ENCODE data around the gene CCDC157. TPM values are rescaled to one million over a fixed set of nuclear protein-coding genes. Genes with fewer than 3 reads are reported as not detected.

Gene CCDC157
- 10 to 100 TPM in 1 of 4 donors, 1 to 10 TPM in 3; 1.0 to 10.5 (median 5.2) TPM for total RNA-seq

GRCh38 chr22:30356449-30357235 lies at the start of gene CCDC157, which contains the start of gene SF3A1:
TSS of gene CCDC157 (plus strand) at chr22:30357007. CDS start at chr22:30366001, 8,994 bp downstream.
TSS of gene SF3A1 (minus strand) at chr22:30356894. CDS start at chr22:30356792, 102 bp downstream.
- H3K36me3 ChIP-seq: peaks cover 0 to 15% (median 11%) of the 10 kb centered on the region in 3 donors
- peak within 1 kb of the TSS; percentile 56 to 98 (median 80) for H3K4me3 ChIP-seq
- 0 to 1% methylated on average over 43 to 51 of the region's 91 CpGs for WGBS, 2 donors
- TF ChIP-seq POLR2A (IDR thresholded peaks at IDR 0.05): peak; percentile 81 to 93
- peak in 2 of 5 experiments; percentile 47 to 64 for TF ChIP-seq CTCF (IDR thresholded peaks at IDR 0.05)
- peak; percentile 82 to 99 for TF ChIP-seq EP300 (IDR thresholded peaks at IDR 0.05)
- no peaks in the 10 kb centered on the region for H3K9me3 ChIP-seq
- H3K27me3 ChIP-seq: no peaks in the 10 kb centered on the region
- peak; percentile 60 to 65 for DNase-seq (ENCODE audit: low spot score in 2 of 2)
- H3K4me1 ChIP-seq: peaks cover 0 to 43% (median 30%) of the 10 kb centered on the region in 4 donors
- peak within 1 kb of the TSS; percentile 84 to 100 (median 97) for H3K27ac ChIP-seq

GRCh38 chr22:30307041-30307574 lies 49.7 kb upstream of the CCDC157 start:
- DNase-seq (ENCODE audit: low spot score in 2 of 2): no peak
- WGBS, 2 donors: 56 to 59% methylated on average over 4 of the region's 4 CpGs
- no peaks in the 10 kb centered on the region for H3K27me3 ChIP-seq
- peaks cover 0 to 100% (median 88%) of the 10 kb centered on the region in 4 donors for H3K4me1 ChIP-seq
- no peaks in the 10 kb centered on the region for H3K9me3 ChIP-seq
- peaks cover 0 to 7% (median 0%) of the 10 kb centered on the region in 3 donors for H3K36me3 ChIP-seq
- TF ChIP-seq CTCF (IDR thresholded peaks at IDR 0.05) (no peak), POLR2A (IDR thresholded peaks at IDR 0.05) (no peak), EP300 (IDR thresholded peaks at IDR 0.05) (no peak)
- H3K4me3 ChIP-seq: no peak overlapping the region
- peak overlapping the region in 3 of 4 donors; percentile 82 to 88 (median 83) for H3K27ac ChIP-seq

DNA sequence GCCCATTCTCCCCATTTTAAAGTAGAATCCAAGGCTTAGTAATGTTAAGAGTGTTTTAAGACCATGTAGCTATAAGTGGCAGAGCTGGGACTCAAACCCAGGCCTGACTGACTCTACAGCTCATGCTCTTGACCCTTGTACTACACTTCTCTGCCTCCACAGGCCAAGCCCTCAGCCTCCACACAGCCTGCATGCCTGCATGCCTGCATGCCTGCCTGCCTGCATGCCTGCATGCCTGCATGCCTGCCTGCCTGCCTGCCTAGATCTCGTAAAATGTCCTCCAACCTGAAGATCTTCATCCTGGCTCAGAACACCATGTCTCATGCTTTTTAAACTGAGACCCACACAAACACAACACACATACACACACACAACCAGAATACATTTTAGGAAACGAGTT lies 48.7 kb upstream of the CCDC157 start:
- H3K4me1 ChIP-seq: peaks cover 0 to 100% (median 89%) of the 10 kb centered on the region in 4 donors
- TF ChIP-seq POLR2A (IDR thresholded peaks at IDR 0.05) (no peak), EP300 (IDR thresholded peaks at IDR 0.05) (no peak), CTCF (IDR thresholded peaks at IDR 0.05) (no peak)
- no peak overlapping the region for H3K4me3 ChIP-seq
- H3K27me3 ChIP-seq: no peaks in the 10 kb centered on the region
- H3K27ac ChIP-seq: peak overlapping the region in 2 of 4 donors; percentile 82 to 85
- no peaks in the 10 kb centered on the region for H3K36me3 ChIP-seq
- 61 to 64% methylated on average over 2 of the region's 2 CpGs for WGBS, 2 donors
- no peak for DNase-seq (ENCODE audit: low spot score in 2 of 2)
- no peaks in the 10 kb centered on the region for H3K9me3 ChIP-seq

GRCh38 chr22:30308518-30309230 lies 48.1 kb upstream of the CCDC157 start:
- Histone ChIP-seq H3K27me3 (no peaks in the 10 kb centered on the region), H3K9me3 (no peaks in the 10 kb centered on the region), H3K36me3 (no peaks in the 10 kb centered on the region), H3K4me3 (no peak overlapping the region), H3K4me1 (peaks cover 0 to 97% (median 86%) of the 10 kb centered on the region in 4 donors), H3K27ac (peak overlapping the region in 3 of 4 donors; percentile 82 to 86 (median 85))
- WGBS, 2 donors: 66 to 75% methylated on average over 5 of the region's 5 CpGs
- TF ChIP-seq POLR2A (IDR thresholded peaks at IDR 0.05) (no peak), CTCF (IDR thresholded peaks at IDR 0.05) (no peak), EP300 (IDR thresholded peaks at IDR 0.05) (no peak)
- no peak for DNase-seq (ENCODE audit: low spot score in 2 of 2)
